ENCODE data around the gene SLC25A21.

Gene SLC25A21

GRCh38 chr14:36683083-36683724, 489.2 kb downstream of the SLC25A21 start:
- DNase-seq, result no peak

GRCh38 chr14:36682338-36682737, 490.1 kb downstream of the SLC25A21 start:
- no peak for DNase-seq

- DNase-seq, result no peak
Measured at GRCh38 chr14:36676236-36676635, 496.2 kb downstream of the SLC25A21 start.

- no peak for DNase-seq
Measured at GRCh38 chr14:36675581-36675980, 496.8 kb downstream of the SLC25A21 start.

GRCh38 chr14:36674659-36675058, 497.7 kb downstream of the SLC25A21 start:
- DNase-seq, result no peak

GRCh38 chr14:36672095-36672494, 500.3 kb downstream of the SLC25A21 start:
- DNase-seq, result peak; percentile 66

- DNase-seq, result peak; percentile 36
Measured at GRCh38 chr14:36671149-36671548, 501.3 kb downstream of the SLC25A21 start.

- no peak for DNase-seq
Measured at GRCh38 chr14:36667679-36668078, 504.7 kb downstream of the SLC25A21 start.

GRCh38 chr14:36666416-36667206, 505.8 kb downstream of the SLC25A21 start:
- DNase-seq, result no peak

GRCh38 chr14:36665887-36666415, 506.5 kb downstream of the SLC25A21 start:
- DNase-seq, result no peak

- DNase-seq, result no peak
Measured at GRCh38 chr14:36664322-36665193, 507.8 kb downstream of the SLC25A21 start.

- DNase-seq, result no peak
Measured at GRCh38 chr14:36663404-36664321, 508.7 kb downstream of the SLC25A21 start.

GRCh38 chr14:36662543-36663403, 509.6 kb downstream of the SLC25A21 start:
- no peak for DNase-seq

GRCh38 chr14:36662258-36662542, 510.2 kb downstream of the SLC25A21 start:
- no peak for DNase-seq

- DNase-seq, result peak; percentile 93
Measured at GRCh38 chr14:36661506-36662257, 510.7 kb downstream of the SLC25A21 start, which contains the start of gene PAX9. TSS of gene PAX9 (plus strand) at chr14:36661860. CDS start at chr14:36662090, 230 bp downstream.

- peak; percentile 77 for DNase-seq
Measured at GRCh38 chr14:36660736-36661505, 511.5 kb downstream of the SLC25A21 start.

- DNase-seq, result no peak
Measured at GRCh38 chr14:36659822-36660735, 512.3 kb downstream of the SLC25A21 start.

Measured in NCI-H774 (cell line).